Breast epithelium (tissue), 3 donors: ENCODE results near the gene TANGO6.

Source experiments
- POLR2A ChIP-seq: fragments of 450-650 bp; IDR thresholded peaks from one replicate; pipeline ENCODE4 v1.6.1; 2016; ENCODE audit warnings: antibody characterized with exemption, mild to moderate bottlenecking, moderate library complexity
- POLR2AphosphoS5 ChIP-seq, 3 donors: sonication (generic); formaldehyde crosslinking; IDR thresholded peaks; one replicate each; pipeline ENCODE4 v1.6.1; 2017; ENCODE audit warnings: antibody characterized with exemption in 3 of 3
- TF ChIP-seq, protein P1 (sequence below), 3 donors: fragments of 450-650 bp; IDR thresholded peaks; one replicate each; pipeline ENCODE4 v1.5.1; 2016 to 2017; ENCODE audit warnings: antibody characterized with exemption in 3 of 3, mild to moderate bottlenecking in 3 of 3, moderate library complexity in 3 of 3

DNA sequence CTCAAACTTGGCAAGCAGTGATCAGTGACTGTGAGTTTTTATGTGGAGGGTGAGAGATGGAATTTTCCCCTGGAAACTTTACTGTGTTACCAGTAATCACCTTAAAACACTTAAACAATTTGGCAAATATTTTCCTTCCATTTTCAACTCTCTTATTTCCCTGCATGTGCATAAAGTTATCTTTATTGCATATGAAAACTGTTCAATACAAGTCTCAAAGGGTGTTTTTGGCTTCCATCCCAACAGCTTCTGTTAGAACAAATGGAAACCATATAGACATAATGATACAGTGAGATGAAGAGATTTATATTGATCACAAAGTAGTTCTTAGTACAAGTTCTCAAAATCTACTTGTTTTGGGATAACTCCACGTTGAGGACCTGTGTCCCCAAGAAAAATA lies 36.4 kb upstream of the TANGO6 start:
- TF ChIP-seq, protein P1, sequence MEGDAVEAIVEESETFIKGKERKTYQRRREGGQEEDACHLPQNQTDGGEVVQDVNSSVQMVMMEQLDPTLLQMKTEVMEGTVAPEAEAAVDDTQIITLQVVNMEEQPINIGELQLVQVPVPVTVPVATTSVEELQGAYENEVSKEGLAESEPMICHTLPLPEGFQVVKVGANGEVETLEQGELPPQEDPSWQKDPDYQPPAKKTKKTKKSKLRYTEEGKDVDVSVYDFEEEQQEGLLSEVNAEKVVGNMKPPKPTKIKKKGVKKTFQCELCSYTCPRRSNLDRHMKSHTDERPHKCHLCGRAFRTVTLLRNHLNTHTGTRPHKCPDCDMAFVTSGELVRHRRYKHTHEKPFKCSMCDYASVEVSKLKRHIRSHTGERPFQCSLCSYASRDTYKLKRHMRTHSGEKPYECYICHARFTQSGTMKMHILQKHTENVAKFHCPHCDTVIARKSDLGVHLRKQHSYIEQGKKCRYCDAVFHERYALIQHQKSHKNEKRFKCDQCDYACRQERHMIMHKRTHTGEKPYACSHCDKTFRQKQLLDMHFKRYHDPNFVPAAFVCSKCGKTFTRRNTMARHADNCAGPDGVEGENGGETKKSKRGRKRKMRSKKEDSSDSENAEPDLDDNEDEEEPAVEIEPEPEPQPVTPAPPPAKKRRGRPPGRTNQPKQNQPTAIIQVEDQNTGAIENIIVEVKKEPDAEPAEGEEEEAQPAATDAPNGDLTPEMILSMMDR (IDR thresholded peaks at IDR 0.05), result no peak
- no peak for TF ChIP-seq POLR2AphosphoS5 (IDR thresholded peaks at IDR 0.05)
- no peak for TF ChIP-seq POLR2A
